T-cell (primary cell): ENCODE measurements around the gene MICAL3. TPM values are rescaled to one million over a fixed set of nuclear protein-coding genes. Genes with fewer than 3 reads are reported as not detected.

ENCODE experiments used
- ATAC-seq, 4 experiments: fragments of 200-7000 bp in 3 of 4; fragments of 150-1000 bp in 1 of 4; cut with Tn5 transposase; replicated peaks in 1 of 4; 1 replicate in 3 of 4; 2 replicates in 1 of 4; pipeline ENCODE4 v1.10.0; 2021; ENCODE audit warnings: moderate library complexity in 3 of 4, mild to moderate bottlenecking in 2 of 4, moderate number of reproducible peaks in 1 of 4
- CTCF ChIA-PET, 2 donors: fragments of 300-600 bp; sonication (Branson Sonifier 250); formaldehyde crosslinking; loops; one replicate each; lab custom pipeline; 2022; ENCODE audit warnings: antibody characterized with exemption in 2 of 2; lab: Charles Lee
- POLR2A ChIA-PET, 2 donors: fragments of 300-600 bp; sonication (Branson Sonifier 250); formaldehyde crosslinking; loops; one replicate each; lab custom pipeline; 2022; ENCODE audit warnings: antibody characterized with exemption in 2 of 2; lab: Charles Lee
- DNase-seq, 35 experiments: peaks; one replicate each; pipeline versions ENCODE4 v3.0.0 to v3.0.0-alpha.2; 2013 to 2023
- H3K27ac ChIP-seq: one replicate; pipeline ENCODE4 v1.5.1; 2013; ENCODE audit warnings: low read length
- H3K27me3 ChIP-seq, 2 experiments: replicated peaks in 1 of 2; 1 replicate in 1 of 2; 2 replicates in 1 of 2; pipeline versions ENCODE4 v1.6.1 to v1.7.0; 2013; ENCODE audit warnings: low read length in 1 of 2, mixed read lengths in 1 of 2; ENCODE audit not compliant: control insufficient read depth in 2 of 2, insufficient read depth in 2 of 2; ENCODE audit errors: extremely low read depth in 1 of 2
- H3K36me3 ChIP-seq, 2 donors: 1 replicate in 1 of 2; 2 replicates in 1 of 2; pipeline versions ENCODE4 v1.6.1 to v1.7.0; 2013; ENCODE audit warnings: low read length in 1 of 2; ENCODE audit not compliant: control insufficient read depth in 2 of 2, insufficient read depth in 1 of 2; ENCODE audit errors: extremely low read depth in 1 of 2
- H3K4me1 ChIP-seq, 2 experiments: 1 replicate in 1 of 2; 2 replicates in 1 of 2; pipeline versions ENCODE4 v1.6.1 to v1.7.0; 2013; ENCODE audit warnings: low read length in 2 of 2, mixed read lengths in 1 of 2; ENCODE audit not compliant: insufficient read depth in 2 of 2, control insufficient read depth in 1 of 2; ENCODE audit errors: extremely low read depth in 1 of 2
- H3K4me3 ChIP-seq, 2 donors: 1 replicate in 1 of 2; 2 replicates in 1 of 2; pipeline versions ENCODE4 v1.5.1 to v1.7.0; 2013; ENCODE audit warnings: mild to moderate bottlenecking in 2 of 2, low read length in 1 of 2, moderate library complexity in 1 of 2; ENCODE audit not compliant: control insufficient read depth in 1 of 2; ENCODE audit errors: extremely low read depth in 1 of 2
- H3K9me3 ChIP-seq: 2 replicates; pipeline ENCODE4 v1.7.0; 2013
- H3K27ac Mint-ChIP-seq, 2 donors: one replicate each; pipeline ENCODE4 v1.8.0; 2020 to 2021; ENCODE audit warnings: mild to moderate bottlenecking in 2 of 2, mixed read lengths in 2 of 2
- H3K27me3 Mint-ChIP-seq, 2 donors: one replicate each; pipeline ENCODE4 v1.8.0; 2021 to 2022; ENCODE audit warnings: mixed read lengths in 2 of 2
- H3K36me3 Mint-ChIP-seq: one replicate; pipeline ENCODE4 v1.8.0; 2021; ENCODE audit warnings: mixed read lengths
- H3K4me1 Mint-ChIP-seq, 3 donors: one replicate each; pipeline ENCODE4 v1.8.0; 2020 to 2022; ENCODE audit warnings: mixed read lengths in 3 of 3, mild to moderate bottlenecking in 1 of 3
- H3K4me3 Mint-ChIP-seq, 3 donors: one replicate each; pipeline ENCODE4 v1.8.0; 2020 to 2022; ENCODE audit warnings: mild to moderate bottlenecking in 3 of 3, mixed read lengths in 3 of 3, moderate library complexity in 3 of 3
- H3K9me3 Mint-ChIP-seq, 3 donors: one replicate each; pipeline ENCODE4 v1.8.0; 2020 to 2022; ENCODE audit warnings: mixed read lengths in 3 of 3
- WGBS: methylation state at CpG from one replicate; pipeline ENCODE4 v1.1.5; 2013; ENCODE audit warnings: missing lambda C conversion rate; ENCODE audit not compliant: insufficient coverage; 5-methylcytosine and 5-hydroxymethylcytosine counted together
- total RNA-seq, 35 experiments: library from RNA in 6 of 35; stranded (reverse) in 6 of 35; fragments of 120-200 nt in 1 of 35; gene quantifications; one replicate each; pipeline versions ENCODE4 v1.2.1 to v1.2.4 and lab custom pipeline; 2013 to 2026

The MICAL3 gene
- total RNA-seq, 5 donors from 2014 or later (not counting 1 experiment from before 2014, with no cell fraction given) = 19.1 to 37.5 (median 22.3) TPM

GRCh38 chr22:17916226-17916889, 108.0 kb downstream of the MICAL3 start:
- Mint-ChIP-seq H3K4me3 (no peak overlapping the region), H3K27me3 (no peaks in the 10 kb centered on the region), H3K4me1 (peaks cover 9 to 20% (median 15%) of the 10 kb centered on the region in 3 donors), H3K27ac (no peak overlapping the region), H3K36me3 (no peaks in the 10 kb centered on the region), H3K9me3 (no peaks in the 10 kb centered on the region)
- ATAC-seq = no peak
- no peak for DNase-seq
- POLR2A ChIA-PET = no interaction called here
- no peaks in the 10 kb centered on the region for H3K36me3 ChIP-seq
- H3K4me3 ChIP-seq = no peak overlapping the region
- no peaks in the 10 kb centered on the region for H3K9me3 ChIP-seq
- no peak overlapping the region for H3K27ac ChIP-seq
- WGBS = 87% methylated on average over 10 of the region's 13 CpGs
- CTCF ChIA-PET = no interaction called here
- no peaks in the 10 kb centered on the region for H3K27me3 ChIP-seq
- H3K4me1 ChIP-seq = peaks cover 0 to 8% of the 10 kb centered on the region in 2 experiments

- ChIA-PET CTCF (no interaction called here), POLR2A (no interaction called here)
- Histone ChIP-seq H3K27ac (no peak overlapping the region), H3K27me3 (no peaks in the 10 kb centered on the region), H3K4me1 (peaks cover 0 to 8% of the 10 kb centered on the region in 2 experiments), H3K4me3 (no peak overlapping the region), H3K9me3 (no peaks in the 10 kb centered on the region), H3K36me3 (no peaks in the 10 kb centered on the region)
- no peaks in the 10 kb centered on the region for H3K9me3 Mint-ChIP-seq
- 97% methylated on average over 6 of the region's 7 CpGs for WGBS
- H3K27me3 Mint-ChIP-seq = no peaks in the 10 kb centered on the region
- H3K4me1 Mint-ChIP-seq = peaks cover 6 to 13% (median 9%) of the 10 kb centered on the region in 3 donors
- no peak for DNase-seq
- no peak for ATAC-seq
- H3K4me3 Mint-ChIP-seq = no peak overlapping the region
- H3K36me3 Mint-ChIP-seq = no peaks in the 10 kb centered on the region
- no peak overlapping the region for H3K27ac Mint-ChIP-seq
These were observed 108.7 kb downstream of the MICAL3 start for GRCh38 chr22:17915676-17916075.

- Mint-ChIP-seq H3K27me3 (no peaks in the 10 kb centered on the region), H3K27ac (no peak overlapping the region), H3K4me3 (no peak overlapping the region), H3K4me1 (peaks cover under 1 to 9% (median 6%) of the 10 kb centered on the region in 3 donors), H3K9me3 (no peaks in the 10 kb centered on the region), H3K36me3 (no peaks in the 10 kb centered on the region)
- CTCF ChIA-PET = no interaction called here
- POLR2A ChIA-PET = no interaction called here
- 91% methylated on average over 10 of the region's 10 CpGs for WGBS
- Histone ChIP-seq H3K9me3 (no peaks in the 10 kb centered on the region), H3K27me3 (no peaks in the 10 kb centered on the region), H3K4me3 (no peak overlapping the region), H3K4me1 (peaks cover 0 to 8% of the 10 kb centered on the region in 2 experiments), H3K36me3 (no peaks in the 10 kb centered on the region), H3K27ac (no peak overlapping the region)
- no peak for DNase-seq
- no peak for ATAC-seq
These were observed 109.2 kb downstream of the MICAL3 start for GRCh38 chr22:17915188-17915587.

GRCh38 chr22:17914474-17914873, 109.9 kb downstream of the MICAL3 start:
- Mint-ChIP-seq H3K36me3 (no peaks in the 10 kb centered on the region), H3K4me1 (peaks cover 0 to 8% (median 5%) of the 10 kb centered on the region in 3 donors), H3K27ac (no peak overlapping the region), H3K9me3 (no peaks in the 10 kb centered on the region), H3K4me3 (no peak overlapping the region), H3K27me3 (no peaks in the 10 kb centered on the region)
- 60% methylated on average over 1 of the region's 3 CpGs for WGBS
- ATAC-seq (no peak), DNase-seq (no peak)
- H3K4me1 ChIP-seq = peaks cover 0 to 8% of the 10 kb centered on the region in 2 experiments
- H3K27me3 ChIP-seq = no peaks in the 10 kb centered on the region
- H3K9me3 ChIP-seq = no peaks in the 10 kb centered on the region
- H3K4me3 ChIP-seq = no peak overlapping the region
- no peaks in the 10 kb centered on the region for H3K36me3 ChIP-seq
- ChIA-PET POLR2A (no interaction called here), CTCF (no interaction called here)
- no peak overlapping the region for H3K27ac ChIP-seq

GRCh38 chr22:17913801-17914347, 110.5 kb downstream of the MICAL3 start:
- H3K4me1 ChIP-seq = peaks cover 0 to 8% of the 10 kb centered on the region in 2 experiments
- H3K27ac ChIP-seq = no peak overlapping the region
- no peaks in the 10 kb centered on the region for H3K36me3 Mint-ChIP-seq
- no peaks in the 10 kb centered on the region for H3K27me3 Mint-ChIP-seq
- DNase-seq (no peak), ATAC-seq (no peak)
- peaks cover 0 to 5% (median 2%) of the 10 kb centered on the region in 3 donors for H3K4me1 Mint-ChIP-seq
- H3K4me3 Mint-ChIP-seq = no peak overlapping the region
- no peak overlapping the region for H3K27ac Mint-ChIP-seq
- H3K9me3 Mint-ChIP-seq = no peaks in the 10 kb centered on the region
- no peaks in the 10 kb centered on the region for H3K9me3 ChIP-seq
- no peak overlapping the region for H3K4me3 ChIP-seq
- H3K36me3 ChIP-seq = no peaks in the 10 kb centered on the region
- H3K27me3 ChIP-seq = no peaks in the 10 kb centered on the region
- ChIA-PET POLR2A (no interaction called here), CTCF (no interaction called here)
- WGBS = no CpG with 5 or more reads among the region's 8 CpGs

GRCh38 chr22:17912945-17913721, 111.2 kb downstream of the MICAL3 start:
- H3K4me1 ChIP-seq = peaks cover 0 to 8% of the 10 kb centered on the region in 2 experiments
- H3K4me3 ChIP-seq = no peak overlapping the region
- H3K9me3 Mint-ChIP-seq = no peaks in the 10 kb centered on the region
- no peaks in the 10 kb centered on the region for H3K27me3 Mint-ChIP-seq
- 86% methylated on average over 10 of the region's 12 CpGs for WGBS
- CTCF ChIA-PET = no interaction called here
- no peak overlapping the region for H3K27ac ChIP-seq
- no peaks in the 10 kb centered on the region for H3K9me3 ChIP-seq
- peaks cover 0 to 5% (median 2%) of the 10 kb centered on the region in 3 donors for H3K4me1 Mint-ChIP-seq
- POLR2A ChIA-PET = no interaction called here
- H3K27ac Mint-ChIP-seq = no peak overlapping the region
- no peaks in the 10 kb centered on the region for H3K27me3 ChIP-seq
- H3K36me3 ChIP-seq = no peaks in the 10 kb centered on the region
- ATAC-seq = no peak
- H3K4me3 Mint-ChIP-seq = no peak overlapping the region
- DNase-seq = no peak
- no peaks in the 10 kb centered on the region for H3K36me3 Mint-ChIP-seq
